NOMO-1 treated with dmso at 0.1 percent for 144 hours (cell line): ENCODE data around the gene SLC34A3.
"Not testable (repeated sequence)": the region's sequence is repeated elsewhere in the genome, so short reads cannot be mapped to it uniquely, and the experiment has no call there.

Experiments used
- DNase-seq: peaks from one replicate; lab custom pipeline; 2025; ENCODE audit not compliant: unreplicated experiment; lab: John Stamatoyannopoulos, UW

The SLC34A3 gene

GRCh38 chr9:137255448-137256114, 24.9 kb downstream of the SLC34A3 start:
- DNase-seq = no peak

GRCh38 chr9:137256362-137256761, 25.7 kb downstream of the SLC34A3 start:
- DNase-seq = no peak

- no peak for DNase-seq
Measured at GRCh38 chr9:137256856-137257255, 26.2 kb downstream of the SLC34A3 start.

GRCh38 chr9:137262173-137262908, 31.6 kb downstream of the SLC34A3 start:
- DNase-seq = not testable (repeated sequence)

DNA sequence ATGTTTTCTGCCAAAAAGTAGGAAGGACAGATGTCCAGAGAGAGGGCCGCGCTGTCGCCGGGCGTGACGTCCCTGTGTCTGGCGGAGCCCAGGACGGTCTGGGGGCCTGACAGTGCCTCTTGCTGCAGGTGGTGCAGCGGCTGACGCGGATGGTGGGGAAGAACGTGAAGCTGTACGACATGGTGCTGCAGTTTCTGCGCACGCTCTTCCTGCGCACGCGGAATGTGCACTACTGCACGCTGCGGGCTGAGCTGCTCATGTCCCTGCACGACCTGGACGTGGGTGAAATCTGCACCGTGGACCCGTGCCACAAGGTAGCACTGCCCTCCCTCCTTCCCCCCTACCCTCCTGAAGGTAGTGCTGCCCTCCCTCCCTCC, 32.2 kb downstream of the SLC34A3 start:
- no peak for DNase-seq

DNA sequence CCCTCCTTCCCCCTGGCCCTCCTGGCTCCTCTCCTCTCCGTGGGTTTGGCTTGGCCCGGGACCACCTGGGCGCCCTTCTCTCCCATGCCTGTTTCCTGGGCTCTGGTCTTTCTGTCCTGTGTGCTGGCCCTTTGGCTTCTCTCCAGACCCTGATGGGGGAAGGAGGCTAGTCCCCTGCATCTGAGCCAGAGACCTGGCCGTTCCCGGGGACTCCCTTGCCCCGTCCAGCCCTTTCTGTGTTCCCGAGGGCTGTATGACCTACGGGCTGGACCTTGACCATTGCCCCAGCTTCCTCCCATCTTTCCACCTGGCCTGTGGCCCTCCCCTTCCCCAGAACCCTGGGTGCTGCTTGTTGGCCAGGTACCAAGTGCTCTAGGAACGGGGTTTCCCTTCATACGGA, 32.8 kb downstream of the SLC34A3 start:
- no peak for DNase-seq

GRCh38 chr9:137264067-137264466, 33.4 kb downstream of the SLC34A3 start:
- DNase-seq = no peak

- no peak for DNase-seq
Measured at GRCh38 chr9:137265496-137266161, 34.9 kb downstream of the SLC34A3 start.

- no peak for DNase-seq
Measured at GRCh38 chr9:137266162-137266527, 35.4 kb downstream of the SLC34A3 start.

- DNase-seq = no peak
Measured at GRCh38 chr9:137266585-137267453, 36.1 kb downstream of the SLC34A3 start.

- DNase-seq = no peak
Measured at GRCh38 chr9:137267933-137268355, 37.2 kb downstream of the SLC34A3 start.

DNA sequence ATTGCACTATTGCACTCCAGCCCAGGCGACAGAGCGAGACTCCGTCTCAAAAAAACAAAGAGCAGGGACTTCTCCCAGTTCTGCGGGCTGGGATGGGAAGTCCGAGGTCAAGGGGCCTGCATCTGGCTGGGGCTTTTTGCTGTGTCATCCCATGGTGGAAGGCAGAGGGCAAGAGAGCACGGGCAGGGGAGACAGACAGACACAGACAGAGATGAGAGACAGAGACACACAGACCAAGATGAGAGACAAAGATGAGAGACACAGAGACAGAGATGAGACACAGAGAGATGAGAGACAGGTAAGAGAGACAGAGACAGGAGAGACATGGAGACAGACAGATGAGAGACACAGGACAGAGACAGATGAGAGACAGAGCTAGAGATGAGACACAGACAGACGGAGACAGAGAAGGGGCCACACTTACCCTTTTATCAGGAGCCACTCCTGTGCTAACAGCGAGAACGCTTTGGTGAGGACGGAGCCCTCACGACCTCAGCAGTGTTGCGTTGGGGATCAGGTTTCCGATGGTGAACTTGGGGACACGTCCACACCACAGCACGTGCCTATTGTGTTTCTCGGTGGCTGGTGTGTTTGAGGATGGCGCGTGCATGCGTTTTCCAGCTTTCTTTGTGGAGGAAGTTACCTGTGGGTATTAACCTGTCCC, 38.0 kb downstream of the SLC34A3 start:
- DNase-seq = no peak

DNA sequence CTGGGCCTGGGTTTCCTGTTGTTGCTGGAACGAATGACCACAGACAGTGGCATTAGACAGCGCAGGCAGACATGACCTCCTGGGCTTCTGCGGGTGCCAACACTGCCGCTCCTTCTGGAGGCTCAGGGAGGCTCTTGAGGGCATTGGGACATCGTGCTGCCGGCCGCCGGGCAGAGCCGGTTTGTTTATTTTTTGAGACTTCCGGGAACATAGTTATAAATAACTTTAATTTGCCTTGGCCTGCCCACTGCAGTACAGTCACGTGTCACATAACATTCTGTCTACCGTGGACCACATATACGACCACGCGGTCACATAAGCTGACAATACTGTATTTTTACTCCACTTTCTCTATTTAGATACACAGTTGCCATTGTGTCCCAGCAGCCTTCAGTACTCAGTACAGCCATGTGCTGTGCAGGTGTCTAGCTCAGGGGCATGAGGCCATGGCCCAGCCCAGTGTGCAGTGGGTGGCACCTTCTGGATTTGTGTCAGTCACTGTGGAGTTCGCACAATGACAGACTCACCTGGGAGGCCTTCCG, 38.6 kb downstream of the SLC34A3 start:
- peak; percentile 87 for DNase-seq

- DNase-seq = no peak
Measured at GRCh38 chr9:137270929-137271695, 40.4 kb downstream of the SLC34A3 start.

DNA sequence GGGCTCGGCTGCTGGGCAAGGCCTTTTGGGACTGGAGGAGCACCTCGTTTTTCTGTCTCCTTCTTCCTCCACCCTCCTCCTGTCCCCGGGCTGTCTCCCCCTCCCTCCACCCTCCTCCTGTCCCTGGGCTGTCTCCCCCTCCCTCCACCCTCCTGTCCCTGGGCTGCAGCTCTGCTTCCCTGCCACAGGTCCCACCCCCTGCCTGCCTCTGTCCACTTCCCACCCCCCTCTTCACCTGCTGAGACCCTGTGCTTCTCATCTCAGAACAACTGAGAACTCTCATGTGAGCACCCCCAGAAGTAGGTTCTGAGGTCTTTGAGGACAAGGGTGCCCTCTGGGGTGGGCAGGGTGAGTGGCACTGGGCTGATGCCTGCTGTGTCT, 41.0 kb downstream of the SLC34A3 start:
- DNase-seq = no peak

- no peak for DNase-seq
Measured at GRCh38 chr9:137272241-137273094, 41.8 kb downstream of the SLC34A3 start.

DNA sequence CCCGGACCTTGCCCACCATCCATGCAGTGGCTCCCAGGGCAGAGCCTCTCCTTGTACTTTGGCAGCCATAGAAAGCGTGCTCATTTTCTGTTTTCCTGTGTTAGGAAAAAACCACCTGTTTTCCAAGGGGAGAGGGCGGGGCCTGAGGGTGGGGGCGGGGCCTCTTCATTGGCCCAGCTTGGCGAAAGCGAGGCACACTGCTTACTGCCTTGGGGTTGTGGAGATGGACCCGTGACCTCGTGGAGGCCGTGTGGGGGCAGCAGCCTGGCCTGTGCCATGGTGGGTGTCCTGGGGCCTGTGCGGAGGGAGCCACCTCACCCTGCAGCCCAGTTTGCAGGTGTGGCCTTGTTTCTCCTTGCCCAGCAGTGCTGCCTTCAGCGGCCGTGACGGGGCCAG, 42.4 kb downstream of the SLC34A3 start:
- no peak for DNase-seq

- DNase-seq = no peak
Measured at GRCh38 chr9:137273611-137274320, 43.1 kb downstream of the SLC34A3 start.
